Measurements from ENCODE around the gene TEDDM1. TPM values are rescaled to one million over a fixed set of nuclear protein-coding genes. Genes with fewer than 3 reads are reported as not detected.

The TEDDM1 gene
- total and polyA plus RNA-seq, 8 donors: not detected

- Histone ChIP-seq H3K4me3 (peak overlapping the region; percentile 70 to 94 (median 78)), H3K4me1 (peaks cover 45 to 67% (median 55%) of the 10 kb centered on the region in 4 donors), H3K27ac (peak overlapping the region; percentile 97 to 99 (median 99)), H3K27me3 (no peaks in the 10 kb centered on the region), H3K9me3 (no peaks in the 10 kb centered on the region), H3K36me3 (peaks cover 35 to 55% (median 46%) of the 10 kb centered on the region in 4 donors)
- WGBS, 5 donors: 0 to 1% (median 0%) methylated on average over 26 to 35 of the region's 35 CpGs
- TF ChIP-seq POLR2AphosphoS5 (IDR thresholded peaks at IDR 0.05): no peak
- TF ChIP-seq EP300 (IDR thresholded peaks at IDR 0.05): no peak
- no peak for TF ChIP-seq POLR2A (IDR thresholded peaks at IDR 0.05)
- no peak for TF ChIP-seq CTCF (IDR thresholded peaks at IDR 0.05)
- no peak for DNase-seq
- intact Hi-C loops (cut with DNase I; ENCODE audit: low total_unique reads): loop anchor here (10.0 kb wide), 1 partner anchor 86 kb away; no protein-coding TSS in a partner anchor
Observed at GRCh38 chr1:182391028-182391361, 9.5 kb downstream of the TEDDM1 start.

- Histone ChIP-seq H3K27me3 (no peaks in the 10 kb centered on the region), H3K27ac (peak overlapping the region; percentile 97 to 99 (median 99)), H3K4me3 (peak overlapping the region; percentile 70 to 94 (median 78)), H3K36me3 (peaks cover 49 to 68% (median 60%) of the 10 kb centered on the region in 4 donors), H3K9me3 (no peaks in the 10 kb centered on the region), H3K4me1 (peaks cover 56 to 67% (median 61%) of the 10 kb centered on the region in 4 donors)
- 2 to 8% (median 3%) methylated on average over 13 of the region's 13 CpGs for WGBS, 5 donors
- TF ChIP-seq POLR2AphosphoS5 (IDR thresholded peaks at IDR 0.05): peak; percentile 2 to 68 (median 67)
- no peak for TF ChIP-seq EP300 (IDR thresholded peaks at IDR 0.05)
- no peak for TF ChIP-seq CTCF (IDR thresholded peaks at IDR 0.05)
- no peak for TF ChIP-seq POLR2A (IDR thresholded peaks at IDR 0.05)
- DNase-seq: peak in 1 of 2 donors; percentile 50
- intact Hi-C loops (cut with DNase I; ENCODE audit: low total_unique reads): loop anchor here (10.0 kb wide), 1 partner anchor 85 kb away; no protein-coding TSS in a partner anchor
Observed at GRCh38 chr1:182389619-182390047, 10.8 kb downstream of the TEDDM1 start.

GRCh38 chr1:182388392-182389134 is 11.9 kb downstream of the TEDDM1 start:
- no peaks in the 10 kb centered on the region for H3K9me3 ChIP-seq
- 21 to 52% (median 34%) methylated on average over 5 of the region's 5 CpGs for WGBS, 5 donors
- TF ChIP-seq POLR2AphosphoS5 (IDR thresholded peaks at IDR 0.05) (peak in 2 of 3 donors; percentile 45 to 51), CTCF (IDR thresholded peaks at IDR 0.05) (no peak)
- H3K27ac ChIP-seq: peak overlapping the region; percentile 38 to 99 (median 98)
- intact Hi-C loops (cut with DNase I; ENCODE audit: low total_unique reads): no loop called here
- peaks cover 60 to 79% (median 71%) of the 10 kb centered on the region in 4 donors for H3K36me3 ChIP-seq
- no peak for DNase-seq
- H3K4me3 ChIP-seq: peak overlapping the region; percentile 70 to 94 (median 78)
- no peaks in the 10 kb centered on the region for H3K27me3 ChIP-seq
- H3K4me1 ChIP-seq: peaks cover 58 to 66% (median 63%) of the 10 kb centered on the region in 4 donors

- no peaks in the 10 kb centered on the region for H3K27me3 ChIP-seq
- DNase-seq: no peak
- intact Hi-C loops (cut with DNase I; ENCODE audit: low total_unique reads): no loop called here
- peaks cover 70 to 89% (median 81%) of the 10 kb centered on the region in 4 donors for H3K36me3 ChIP-seq
- no peaks in the 10 kb centered on the region for H3K9me3 ChIP-seq
- 28 to 68% (median 30%) methylated on average over 2 of the region's 2 CpGs for WGBS, 5 donors
- H3K4me3 ChIP-seq: peak overlapping the region; percentile 70 to 94 (median 78)
- peaks cover 58 to 66% (median 62%) of the 10 kb centered on the region in 4 donors for H3K4me1 ChIP-seq
- TF ChIP-seq CTCF (IDR thresholded peaks at IDR 0.05) (no peak), POLR2AphosphoS5 (IDR thresholded peaks at IDR 0.05) (peak in 2 of 3 donors; percentile 73 to 74)
- peak overlapping the region; percentile 42 to 99 (median 98) for H3K27ac ChIP-seq
Observed at GRCh38 chr1:182387566-182387965, 12.9 kb downstream of the TEDDM1 start.

All from stomach (tissue), 9 donors.